ENCODE measurements around the gene PRSS12.

DNA sequence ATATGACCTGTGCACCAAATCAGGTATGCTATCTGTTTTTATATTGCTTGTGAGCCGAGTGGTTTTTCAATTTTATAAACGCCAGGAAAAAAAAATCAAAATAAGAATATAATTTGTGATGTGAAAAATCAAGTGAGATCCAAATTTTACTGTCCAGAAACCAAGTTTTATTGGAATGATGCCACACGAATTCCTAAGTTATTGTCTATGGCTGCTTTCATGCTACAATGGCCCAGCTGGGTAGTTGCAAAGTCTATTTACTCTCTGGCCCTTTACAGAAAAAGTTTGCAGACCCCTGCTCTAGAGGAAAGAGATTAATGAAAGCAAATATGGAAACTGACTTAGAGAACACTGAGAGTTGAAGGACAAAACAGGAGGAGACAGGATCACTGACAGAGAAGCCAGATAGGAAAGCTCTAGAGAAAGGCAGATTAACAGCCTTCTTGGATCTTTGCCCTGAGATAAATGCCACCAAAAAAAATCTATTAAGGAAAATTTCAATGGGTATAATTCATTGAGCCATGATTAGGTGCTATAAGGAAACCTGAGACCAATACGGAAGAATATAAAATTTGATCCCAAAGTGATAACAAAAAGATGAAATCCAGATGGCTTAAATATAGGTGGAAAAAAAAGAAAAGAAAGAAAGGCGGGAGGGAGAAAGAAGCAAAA is 29.8 kb downstream of the PRSS12 start:
- no peak for TF ChIP-seq YY1 (IDR thresholded peaks at IDR 0.05; ENCODE audit: insufficient read depth, insufficient read length)
- no peak for TF ChIP-seq SUZ12 (IDR thresholded peaks at IDR 0.05; ENCODE audit: extremely low read depth, insufficient read depth, insufficient read length)
